Measurements from ENCODE around the gene PSAP.

The PSAP gene

GRCh38 chr10:71844084-71844483 is 7.0 kb downstream of the PSAP start:
- no peak for DNase-seq

- no peak for DNase-seq
Measured at GRCh38 chr10:71842856-71843686, 8.0 kb downstream of the PSAP start.

DNA sequence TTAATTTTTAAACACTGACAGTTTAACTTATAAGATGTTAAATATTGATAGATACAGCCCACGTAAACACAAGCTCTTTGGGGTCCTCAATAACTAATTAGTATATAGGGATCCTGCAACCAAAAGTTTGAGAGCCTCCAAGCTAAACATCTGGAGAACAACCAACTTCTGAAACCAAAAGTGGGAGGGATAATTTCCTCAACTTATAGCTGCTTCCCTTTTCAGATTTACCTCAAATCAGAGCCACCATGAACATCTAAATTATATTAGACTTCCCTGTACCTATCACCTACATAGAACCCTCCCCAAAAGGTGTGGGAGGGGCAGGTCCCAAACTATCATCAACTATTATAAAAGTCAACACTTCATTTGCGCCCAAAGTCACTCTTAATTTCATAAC is 8.6 kb downstream of the PSAP start:
- DNase-seq, result no peak

DNA sequence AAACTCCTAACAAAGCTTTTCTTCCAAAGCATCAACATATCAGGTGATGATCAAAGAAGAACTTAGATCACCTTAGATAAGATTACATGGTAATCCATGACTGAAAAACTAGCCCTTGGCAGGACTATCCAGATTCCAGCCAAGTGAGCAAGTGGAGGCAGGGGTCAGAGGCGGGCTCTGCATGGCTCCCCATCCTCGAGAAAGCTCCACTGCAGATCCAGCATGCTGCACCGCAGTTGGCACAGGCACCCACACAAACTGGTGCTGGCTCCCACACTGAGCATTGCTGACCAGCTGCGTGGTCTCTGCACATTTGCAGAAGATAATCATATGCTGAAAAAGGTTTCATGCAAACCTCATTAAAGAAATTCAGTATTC is 10.1 kb downstream of the PSAP start:
- DNase-seq, result no peak

GRCh38 chr10:71840177-71840957 is 10.7 kb downstream of the PSAP start:
- DNase-seq, result no peak

DNA sequence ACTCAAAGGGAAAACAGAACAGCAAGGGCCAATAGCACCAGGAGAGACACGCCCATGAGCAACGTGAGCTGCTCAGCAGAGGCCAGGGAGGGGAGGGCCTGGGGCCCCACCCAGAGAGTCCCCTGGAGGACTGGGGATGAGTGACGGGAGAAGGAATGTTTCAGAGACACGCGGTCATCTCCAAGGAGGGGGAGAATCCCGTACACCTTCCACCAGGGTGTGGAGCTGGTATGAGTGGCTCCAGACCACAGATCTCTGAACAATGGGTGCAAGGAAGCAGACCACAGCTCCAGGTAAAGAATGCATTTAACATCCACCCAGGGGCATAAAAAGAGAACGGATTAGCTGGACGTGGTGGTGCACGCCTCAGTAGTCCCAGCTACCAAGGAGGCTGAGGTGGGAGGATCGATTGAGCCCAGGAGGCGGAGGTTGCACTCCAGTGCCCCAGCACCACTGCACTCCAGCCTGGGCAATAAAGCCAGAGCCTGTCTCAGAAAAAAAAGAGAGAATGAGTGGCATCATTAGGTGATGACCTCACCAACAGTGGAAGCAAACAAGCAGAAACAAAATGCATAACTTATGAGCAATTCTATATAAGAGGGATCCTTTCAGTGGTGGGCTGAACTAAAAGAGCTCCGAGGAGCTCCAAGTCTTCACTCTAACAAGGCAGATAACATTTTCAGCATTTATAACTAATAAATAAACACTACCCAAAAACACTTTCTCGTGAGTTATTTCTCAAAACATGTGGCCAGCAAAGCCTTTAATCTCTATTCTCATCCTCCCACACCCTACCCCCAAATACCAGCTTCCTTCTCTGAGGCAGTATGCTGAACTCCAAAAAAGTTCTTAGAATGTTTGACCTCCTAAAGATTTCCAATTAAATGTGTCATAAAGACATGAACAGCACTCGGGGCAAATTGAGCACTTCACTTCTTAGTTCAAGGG is 12.5 kb downstream of the PSAP start:
- DNase-seq, result no peak

- DNase-seq, result no peak
Measured at GRCh38 chr10:71837098-71837827, 13.8 kb downstream of the PSAP start.

GRCh38 chr10:71836596-71836974 is 14.5 kb downstream of the PSAP start:
- no peak for DNase-seq

GRCh38 chr10:71835671-71836595 is 15.1 kb downstream of the PSAP start:
- no peak for DNase-seq

- DNase-seq, result no peak
Measured at GRCh38 chr10:71834343-71834674, 16.7 kb downstream of the PSAP start.

DNA sequence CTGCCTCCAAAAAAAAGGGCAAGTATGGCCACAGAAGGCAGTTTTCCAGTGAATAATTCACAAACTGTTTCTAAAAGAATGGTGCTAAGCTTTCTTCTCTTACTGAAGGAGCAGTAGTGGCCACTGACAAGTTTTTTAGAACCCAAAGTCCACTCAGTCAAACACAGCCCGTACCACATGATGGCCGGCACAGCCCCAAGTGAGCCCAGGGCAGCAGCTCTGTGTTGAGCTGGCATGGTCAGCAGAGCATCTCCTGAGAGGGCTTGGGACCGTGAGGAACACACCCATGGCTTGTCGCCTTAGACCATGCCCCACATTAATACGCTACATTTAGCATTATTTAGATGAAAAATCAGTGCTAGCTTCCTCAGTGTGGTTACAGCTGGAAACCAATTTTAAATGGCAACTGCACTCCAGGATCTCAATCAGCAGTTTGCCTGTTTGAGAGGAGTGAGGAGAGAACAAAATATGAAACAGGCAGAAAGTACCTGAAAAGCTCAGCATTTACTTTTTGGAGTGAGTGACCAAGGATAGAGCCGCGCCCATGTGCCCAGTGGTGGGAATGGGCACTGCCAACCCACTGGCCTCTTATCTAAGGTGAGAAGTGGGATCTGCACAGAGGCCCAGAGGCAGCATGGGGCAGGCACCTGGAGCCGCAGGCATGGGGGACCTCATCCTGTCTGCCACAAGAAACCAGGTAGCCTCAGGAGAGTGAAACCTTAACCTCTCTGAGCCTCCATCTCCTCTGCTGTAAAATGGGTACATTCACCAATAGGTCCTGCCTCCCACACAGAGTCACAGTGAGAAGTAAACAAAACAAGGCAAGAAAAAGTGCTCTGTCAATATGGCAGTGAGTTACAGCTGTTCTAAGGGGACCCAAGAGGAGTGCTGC is 17.4 kb downstream of the PSAP start:
- DNase-seq, result no peak

DNA sequence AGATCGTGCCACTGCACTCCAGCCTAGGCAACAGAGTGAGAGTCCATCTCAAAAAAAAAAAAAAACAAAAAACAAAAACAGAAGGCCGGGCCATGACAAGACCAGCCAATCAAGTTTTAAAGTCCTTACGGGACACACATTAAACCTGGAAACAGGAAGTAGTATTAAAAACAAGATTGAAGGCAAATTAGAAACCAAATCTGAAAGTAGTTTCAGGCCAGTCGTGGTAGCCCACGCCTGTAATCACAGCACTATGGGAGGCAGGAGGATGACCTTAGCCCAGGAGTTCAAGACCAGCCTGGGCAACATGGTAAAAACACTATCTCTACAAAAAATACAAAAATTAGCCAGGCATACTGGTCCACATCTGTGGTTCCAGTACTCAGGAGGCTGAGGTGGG is 18.1 kb downstream of the PSAP start:
- DNase-seq, result no peak

DNA sequence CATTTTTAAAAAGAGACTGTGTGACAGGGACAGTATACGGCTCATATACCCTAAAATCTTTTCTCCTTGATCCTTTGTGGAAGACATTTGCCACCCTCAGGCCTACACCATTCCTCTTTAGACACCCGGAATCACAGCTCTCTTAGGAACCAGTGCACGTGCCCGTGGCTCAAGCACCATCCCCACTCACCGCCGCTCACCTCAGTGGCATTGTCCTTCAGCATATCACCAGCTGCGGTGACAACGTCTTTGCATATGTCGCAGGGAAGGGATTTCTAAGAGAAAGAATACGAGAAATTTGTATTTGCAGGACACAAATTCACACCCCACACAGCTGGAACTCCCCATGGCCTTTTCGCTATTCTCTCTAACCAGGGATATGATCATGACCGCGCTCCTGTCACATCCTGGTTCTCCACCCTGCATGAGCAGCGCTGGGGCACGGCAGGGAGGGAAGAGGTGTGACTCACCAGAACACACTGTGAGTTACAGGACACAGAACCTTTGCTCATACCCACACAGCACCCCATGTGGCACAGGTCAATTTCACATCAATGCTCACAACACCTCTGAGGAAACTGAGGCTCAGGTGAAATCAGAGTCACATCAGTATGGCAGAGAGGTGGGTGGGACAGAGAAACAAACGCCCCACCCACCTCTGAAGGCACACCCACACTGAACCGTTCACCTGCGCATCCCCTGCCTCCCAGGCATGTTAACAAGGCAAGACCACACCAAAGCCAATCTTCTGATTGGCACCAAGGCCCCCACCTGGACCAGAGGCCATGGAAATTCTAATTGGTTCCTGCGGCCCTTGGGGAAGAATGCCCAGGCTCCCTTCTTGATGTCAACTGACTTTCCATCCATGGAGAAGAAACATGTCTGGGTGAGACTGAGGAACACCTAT is 19.2 kb downstream of the PSAP start:
- DNase-seq, result no peak

DNA sequence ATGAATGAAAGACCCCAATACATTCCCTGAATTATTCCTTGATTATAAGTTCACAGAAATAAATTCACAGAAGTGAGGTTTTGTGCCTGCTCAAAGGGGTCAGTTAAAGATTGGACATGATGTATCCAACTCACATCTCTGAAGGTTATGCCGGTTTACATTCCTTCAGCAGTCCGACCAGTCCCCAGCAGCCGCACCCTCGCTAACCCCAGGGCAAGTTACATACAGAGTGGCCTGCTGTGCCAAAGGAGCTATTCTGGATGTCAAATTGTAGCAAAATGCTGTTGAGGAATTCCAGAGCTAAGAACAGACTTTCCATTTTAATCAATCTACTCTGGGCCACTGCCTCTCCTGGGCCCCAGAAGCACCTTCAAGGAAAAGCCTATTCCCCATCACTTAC is 20.3 kb downstream of the PSAP start:
- no peak for DNase-seq

DNA sequence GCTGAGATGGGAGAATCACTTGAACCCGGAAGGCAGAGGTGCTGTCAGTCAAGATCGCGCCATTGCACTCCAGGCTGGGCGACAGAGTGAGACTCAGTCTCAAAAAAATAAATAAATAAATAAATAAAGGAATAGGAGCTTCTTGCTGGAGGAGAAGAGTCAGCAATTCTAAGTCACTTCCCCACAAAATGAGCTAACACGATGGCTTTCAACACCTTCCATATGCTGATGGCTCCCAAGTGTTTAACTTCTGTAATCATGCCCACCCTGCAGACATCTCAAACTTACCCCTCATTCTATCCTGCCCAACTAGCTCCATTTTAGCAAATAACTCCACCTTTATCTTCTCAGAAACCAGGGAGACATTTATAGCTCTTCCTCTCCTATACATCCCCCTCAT is 21.2 kb downstream of the PSAP start:
- no peak for DNase-seq

DNA sequence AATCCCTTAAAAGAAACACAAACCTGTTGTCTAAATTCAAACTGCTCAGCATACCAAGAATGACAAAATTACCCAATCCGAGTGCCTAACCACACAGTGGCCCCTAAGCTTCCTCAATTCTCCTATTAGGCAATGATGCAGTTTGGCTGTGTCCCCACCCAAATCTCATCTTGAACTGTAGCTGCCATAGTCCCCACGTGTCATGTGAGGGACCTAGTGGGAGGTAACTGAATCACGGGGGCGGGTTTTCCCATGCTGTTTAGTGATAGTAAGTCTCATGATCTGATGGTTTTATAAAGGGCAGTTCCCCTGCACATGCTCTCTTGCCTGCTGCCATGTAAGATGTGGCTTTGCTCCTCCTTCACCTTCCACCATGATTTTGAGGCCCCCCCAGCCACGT is 21.9 kb downstream of the PSAP start:
- no peak for DNase-seq

GRCh38 chr10:71828702-71829101 is 22.3 kb downstream of the PSAP start:
- DNase-seq, result no peak

DNA sequence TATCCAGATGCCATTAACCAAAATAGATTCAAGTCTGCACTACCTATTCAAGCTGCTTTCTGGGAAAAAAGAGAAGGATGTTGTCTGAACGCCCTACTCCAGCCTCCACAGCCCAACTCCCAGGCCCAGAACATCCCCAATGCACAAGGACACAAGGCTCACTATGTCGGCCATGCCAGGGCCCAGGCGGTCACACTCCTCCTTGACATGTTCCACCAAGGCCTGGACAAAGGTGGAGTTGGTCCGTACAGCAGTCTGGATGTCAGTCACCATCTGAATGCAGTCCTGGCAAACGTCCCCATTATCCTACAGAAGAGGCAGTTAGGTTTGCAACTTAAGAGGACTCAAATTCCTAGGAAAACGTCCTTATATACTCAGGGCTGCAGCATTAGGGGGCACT is 23.2 kb downstream of the PSAP start:
- no peak for DNase-seq

GRCh38 chr10:71825217-71825616 is 25.8 kb downstream of the PSAP start:
- no peak for DNase-seq

Data from T-helper 2 cell (primary cell).